OCI-LY7 (cell line): ENCODE results near the gene KHDC1.

Experiments used
- EZH2phosphoT487 ChIP-seq: fragments of 200-600 bp; sonication (generic); IDR thresholded peaks from 2 replicates; pipeline ENCODE4 v1.6.1; 2018; ENCODE audit warnings: low read depth, borderline replicate concordance, mild to moderate bottlenecking, mixed run types, antibody characterized with exemption, low read length, moderate library complexity, mixed read lengths
- TF ChIP-seq, protein P1 (sequence below): fragments of 200-600 bp; sonication (generic); conservative IDR thresholded peaks from 2 replicates; pipeline ENCODE4 v1.5.1; 2014; ENCODE audit warnings: mild to moderate bottlenecking, antibody characterized with exemption, low read length, moderate library complexity, mixed read lengths

DNA sequence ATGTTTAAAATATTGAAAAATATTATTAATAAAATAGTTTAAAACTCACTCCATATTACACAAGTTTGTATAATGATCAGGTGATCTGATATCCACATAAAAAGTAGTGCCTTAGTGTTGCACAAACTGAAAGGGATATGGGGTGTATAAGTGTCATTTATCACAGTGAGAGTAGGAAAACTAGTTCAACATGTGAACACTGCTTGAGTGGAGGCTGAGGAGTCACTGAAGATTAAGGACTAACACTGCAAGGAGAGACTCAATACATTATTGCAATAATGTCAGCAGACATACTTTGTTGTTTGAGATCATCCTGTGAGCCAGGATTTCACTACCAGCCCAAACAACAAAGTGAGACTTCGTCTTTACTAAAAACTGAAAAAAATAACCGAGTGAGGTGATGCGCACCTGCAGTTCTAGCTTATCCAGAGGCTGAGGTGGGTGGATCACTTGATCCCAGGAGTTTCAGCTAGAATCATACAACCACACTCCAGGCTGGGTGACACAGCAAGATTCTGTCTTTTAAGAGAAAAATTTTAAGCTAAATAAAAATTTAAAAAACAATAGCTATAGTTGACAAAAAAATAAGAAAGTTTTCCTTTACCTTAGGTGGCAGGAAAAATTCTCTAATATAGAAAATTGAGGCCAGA, 35.3 kb downstream of the KHDC1 start:
- TF ChIP-seq, protein P1, sequence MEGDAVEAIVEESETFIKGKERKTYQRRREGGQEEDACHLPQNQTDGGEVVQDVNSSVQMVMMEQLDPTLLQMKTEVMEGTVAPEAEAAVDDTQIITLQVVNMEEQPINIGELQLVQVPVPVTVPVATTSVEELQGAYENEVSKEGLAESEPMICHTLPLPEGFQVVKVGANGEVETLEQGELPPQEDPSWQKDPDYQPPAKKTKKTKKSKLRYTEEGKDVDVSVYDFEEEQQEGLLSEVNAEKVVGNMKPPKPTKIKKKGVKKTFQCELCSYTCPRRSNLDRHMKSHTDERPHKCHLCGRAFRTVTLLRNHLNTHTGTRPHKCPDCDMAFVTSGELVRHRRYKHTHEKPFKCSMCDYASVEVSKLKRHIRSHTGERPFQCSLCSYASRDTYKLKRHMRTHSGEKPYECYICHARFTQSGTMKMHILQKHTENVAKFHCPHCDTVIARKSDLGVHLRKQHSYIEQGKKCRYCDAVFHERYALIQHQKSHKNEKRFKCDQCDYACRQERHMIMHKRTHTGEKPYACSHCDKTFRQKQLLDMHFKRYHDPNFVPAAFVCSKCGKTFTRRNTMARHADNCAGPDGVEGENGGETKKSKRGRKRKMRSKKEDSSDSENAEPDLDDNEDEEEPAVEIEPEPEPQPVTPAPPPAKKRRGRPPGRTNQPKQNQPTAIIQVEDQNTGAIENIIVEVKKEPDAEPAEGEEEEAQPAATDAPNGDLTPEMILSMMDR: no peak
- TF ChIP-seq EZH2phosphoT487: no peak
